DND-41 (cell line): Measurements from ENCODE around the gene CBX4.

Source experiments
- CTCF ChIP-seq: IDR thresholded peaks from 2 replicates; pipeline ENCODE4 v1.5.1; 2012; ENCODE audit warnings: borderline replicate concordance, low read length, moderate library complexity, mild to moderate bottlenecking; ENCODE audit not compliant: poor library complexity, severe bottlenecking; ENCODE audit errors: extremely low read depth
- EZH2 ChIP-seq: IDR thresholded peaks from 3 replicates; pipeline ENCODE4 v1.6.1; 2012; ENCODE audit warnings: borderline replicate concordance, low read depth, mild to moderate bottlenecking, moderate library complexity, low read length, inconsistent platforms; ENCODE audit not compliant: severe bottlenecking

GRCh38 chr17:79834565-79835469 is 4.4 kb downstream of the CBX4 start:
- peak; percentile 77 for TF ChIP-seq CTCF
- TF ChIP-seq EZH2, result no peak
